CD14-positive monocyte (primary cell): ENCODE data around the gene MCRIP2. TPM values are rescaled to one million over a fixed set of nuclear protein-coding genes. Genes with fewer than 3 reads are reported as not detected.

Source experiments
- DNase-seq, 3 donors: peaks; one replicate each; pipeline ENCODE4 v3.0.0-alpha.2; 2011 to 2022
- H2AFZ ChIP-seq: 2 replicates; pipeline ENCODE4 v1.6.0; 2012; ENCODE audit warnings: mild to moderate bottlenecking, low read depth, low read length, inconsistent platforms; ENCODE audit not compliant: insufficient read depth, poor library complexity, severe bottlenecking
- H3K27ac ChIP-seq, 2 donors: 1 replicate in 1 of 2; 2 replicates in 1 of 2; pipeline ENCODE4 v1.5.1; 2012 to 2013; ENCODE audit warnings: low read length in 2 of 2, control low read depth in 1 of 2, inconsistent platforms in 1 of 2, low read depth in 1 of 2, mild to moderate bottlenecking in 1 of 2
- H3K27me3 ChIP-seq, 2 donors: one replicate each; pipeline versions ENCODE4 v1.6.0 to v1.6.1; 2011 to 2013; ENCODE audit warnings: low read length in 2 of 2; ENCODE audit not compliant: control insufficient read depth in 2 of 2, insufficient read depth in 2 of 2
- H3K36me3 ChIP-seq, 2 donors: replicated peaks in 1 of 2; 1 replicate in 1 of 2; 2 replicates in 1 of 2; pipeline versions ENCODE4 v1.5.1 to v1.6.1; 2012 to 2013; ENCODE audit warnings: low read length in 2 of 2, control low read depth in 1 of 2, inconsistent platforms in 1 of 2, mild to moderate bottlenecking in 1 of 2; ENCODE audit not compliant: insufficient read depth in 2 of 2, control insufficient read depth in 1 of 2
- H3K4me1 ChIP-seq, 2 donors: 1 replicate in 1 of 2; 2 replicates in 1 of 2; pipeline versions ENCODE4 v1.5.1 to v1.6.1; 2012 to 2013; ENCODE audit warnings: low read length in 2 of 2, control low read depth in 1 of 2, inconsistent platforms in 1 of 2, mild to moderate bottlenecking in 1 of 2, moderate library complexity in 1 of 2; ENCODE audit not compliant: insufficient read depth in 2 of 2, control insufficient read depth in 1 of 2
- H3K4me2 ChIP-seq: replicated peaks from 2 replicates; pipeline ENCODE3; 2012; ENCODE audit warnings: low read length, moderate library complexity, mild to moderate bottlenecking; ENCODE audit not compliant: poor library complexity, severe bottlenecking; ENCODE audit errors: extremely low read depth
- H3K4me3 ChIP-seq, 3 experiments: fragments of 200-600 bp in 1 of 3; sonication (generic) in 1 of 3; replicated peaks in 1 of 3; 1 replicate in 2 of 3; 2 replicates in 1 of 3; pipeline ENCODE4 v1.5.1; 2011 to 2013; ENCODE audit warnings: low read length in 3 of 3, mild to moderate bottlenecking in 3 of 3, control low read depth in 2 of 3, low read depth in 2 of 3, inconsistent platforms in 1 of 3, moderate library complexity in 1 of 3
- H3K79me2 ChIP-seq: 2 replicates; pipeline ENCODE4 v1.6.0; 2012; ENCODE audit warnings: mild to moderate bottlenecking, control low read depth, inconsistent platforms, low read length, moderate library complexity; ENCODE audit not compliant: insufficient read depth
- H3K9ac ChIP-seq: 2 replicates; pipeline ENCODE4 v1.6.0; 2017; ENCODE audit warnings: low read length, mild to moderate bottlenecking; ENCODE audit not compliant: insufficient read depth, poor library complexity, severe bottlenecking
- H3K9me3 ChIP-seq, 2 donors: replicated peaks in 1 of 2; 1 replicate in 1 of 2; 2 replicates in 1 of 2; pipeline versions ENCODE4 v1.5.1 to v1.6.1; 2012 to 2013; ENCODE audit warnings: low read length in 2 of 2, control low read depth in 1 of 2; ENCODE audit not compliant: control insufficient read depth in 1 of 2, insufficient read depth in 1 of 2
- H4K20me1 ChIP-seq: 2 replicates; pipeline ENCODE4 v1.6.0; 2012; ENCODE audit warnings: mild to moderate bottlenecking, low read length, control low read depth, moderate library complexity; ENCODE audit not compliant: insufficient read depth
- H3K27ac Mint-ChIP-seq, 7 donors: one replicate each; pipeline ENCODE4 v1.8.0; 2020; ENCODE audit warnings: mild to moderate bottlenecking in 7 of 7, mixed read lengths in 7 of 7, moderate library complexity in 6 of 7, inconsistent platforms in 2 of 7
- H3K27me3 Mint-ChIP-seq, 3 donors: one replicate each; pipeline ENCODE4 v1.8.0; 2021 to 2022; ENCODE audit warnings: low read depth in 3 of 3, mild to moderate bottlenecking in 3 of 3, mixed read lengths in 3 of 3, moderate library complexity in 3 of 3, inconsistent platforms in 1 of 3
- H3K36me3 Mint-ChIP-seq, 2 donors: one replicate each; pipeline ENCODE4 v1.8.0; 2020; ENCODE audit warnings: mixed read lengths in 2 of 2, inconsistent platforms in 1 of 2, mild to moderate bottlenecking in 1 of 2
- H3K4me1 Mint-ChIP-seq: one replicate; pipeline ENCODE4 v1.8.0; 2020; ENCODE audit warnings: mild to moderate bottlenecking, mixed read lengths
- H3K4me3 Mint-ChIP-seq, 2 donors: one replicate each; pipeline ENCODE4 v1.8.0; 2020; ENCODE audit warnings: mild to moderate bottlenecking in 2 of 2, mixed read lengths in 2 of 2, moderate library complexity in 1 of 2
- H3K9me3 Mint-ChIP-seq, 7 donors: one replicate each; pipeline ENCODE4 v1.8.0; 2020 to 2022; ENCODE audit warnings: mixed read lengths in 7 of 7, mild to moderate bottlenecking in 6 of 7, moderate library complexity in 6 of 7, inconsistent platforms in 2 of 7
- CTCF ChIP-seq: fragments of 200-600 bp; IDR thresholded peaks from one replicate; pipeline ENCODE4 v1.8.0; 2022; ENCODE audit warnings: antibody characterized with exemption, mild to moderate bottlenecking
- WGBS: methylation state at CpG from one replicate; pipeline ENCODE4 v1.1.5; 2013; ENCODE audit warnings: missing lambda C conversion rate; ENCODE audit not compliant: insufficient coverage; 5-methylcytosine and 5-hydroxymethylcytosine counted together
- intact Hi-C, 2 donors: fragments of 100-400 bp; cut with micrococcal nuclease; formaldehyde crosslinking; loops; one replicate each; pipeline versions ENCODE4 v1.15.0 to v1.15.1; 2023
- polyA plus RNA-seq, 3 donors: library from polyadenylated mRNA; depleted of rRNA in 1 of 3; unstranded in 2 of 3; stranded (reverse) in 1 of 3; fragments of 300-500 nt in 2 of 3; fragments of >200 nt in 1 of 3; fragmentation: Illumina TruSeq in 2 of 3; gene quantifications; 1 replicate in 2 of 3; 2 replicates in 1 of 3; pipeline ENCODE4 v1.2.3, GENCODE V29; 2012 to 2021

The MCRIP2 gene
- polyA plus RNA-seq, 3 donors: 23.7 to 65.6 (median 42.1) TPM

DNA sequence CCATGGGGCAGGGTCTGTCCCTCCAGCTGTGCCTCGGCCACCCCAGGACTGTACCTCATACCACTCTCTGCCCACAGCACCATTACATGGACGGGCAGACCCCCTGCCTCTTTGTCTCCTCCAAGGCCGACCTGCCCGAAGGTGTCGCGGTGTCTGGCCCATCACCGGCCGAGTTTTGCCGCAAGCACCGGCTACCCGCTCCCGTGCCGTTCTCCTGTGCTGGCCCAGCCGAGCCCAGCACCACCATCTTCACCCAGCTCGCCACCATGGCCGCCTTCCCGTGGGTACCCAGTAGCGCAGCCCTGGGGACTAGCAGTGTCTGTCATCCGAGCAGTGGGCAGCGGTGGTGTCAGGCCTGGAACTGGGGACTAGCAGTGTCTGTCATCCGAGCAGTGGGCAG, 31.2 kb downstream of the MCRIP2 start:
- H3K4me1 ChIP-seq: peaks cover 18 to 25% of the 10 kb centered on the region in 2 donors
- Mint-ChIP-seq H3K4me3 (no peak overlapping the region), H3K27me3 (peaks cover 20 to 32% (median 23%) of the 10 kb centered on the region in 3 donors), H3K27ac (no peak overlapping the region), H3K4me1 (peaks cover 15% of the 10 kb centered on the region), H3K9me3 (peaks cover 0 to 5% (median 0%) of the 10 kb centered on the region in 7 donors), H3K36me3 (peaks cover 30 to 47% of the 10 kb centered on the region in 2 donors)
- no peak overlapping the region for H3K4me2 ChIP-seq
- H3K9me3 ChIP-seq: no peaks in the 10 kb centered on the region
- H3K27me3 ChIP-seq: peaks cover 3 to 30% of the 10 kb centered on the region in 2 donors
- intact Hi-C loops: no loop called here
- peaks cover 20% of the 10 kb centered on the region for H3K79me2 ChIP-seq
- peaks cover 60% of the 10 kb centered on the region for H4K20me1 ChIP-seq
- H3K9ac ChIP-seq: no peak overlapping the region
- H3K27ac ChIP-seq: no peak overlapping the region
- H3K36me3 ChIP-seq: peaks cover 48 to 50% of the 10 kb centered on the region in 2 donors
- no peak for TF ChIP-seq CTCF
- 97% methylated on average over 21 of the region's 21 CpGs for WGBS
- H2AFZ ChIP-seq: no peak overlapping the region
- DNase-seq: no peak
- no peak overlapping the region for H3K4me3 ChIP-seq

- Histone ChIP-seq H3K4me3 (no peak overlapping the region), H3K36me3 (peaks cover 48 to 50% of the 10 kb centered on the region in 2 donors), H3K9ac (no peak overlapping the region), H3K79me2 (peaks cover 16% of the 10 kb centered on the region), H3K27ac (no peak overlapping the region), H3K4me2 (no peak overlapping the region), H3K27me3 (peaks cover 3 to 30% of the 10 kb centered on the region in 2 donors), H4K20me1 (peaks cover 59% of the 10 kb centered on the region), H2AFZ (no peak overlapping the region), H3K9me3 (no peaks in the 10 kb centered on the region), H3K4me1 (peaks cover 16 to 22% of the 10 kb centered on the region in 2 donors)
- DNase-seq: no peak
- H3K9me3 Mint-ChIP-seq: peaks cover 0 to 5% (median 0%) of the 10 kb centered on the region in 7 donors
- 93% methylated on average over 17 of the region's 18 CpGs for WGBS
- intact Hi-C loops: no loop called here
- no peak overlapping the region for H3K27ac Mint-ChIP-seq
- no peak for TF ChIP-seq CTCF
- H3K4me1 Mint-ChIP-seq: peaks cover 15% of the 10 kb centered on the region
- peaks cover 30 to 47% of the 10 kb centered on the region in 2 donors for H3K36me3 Mint-ChIP-seq
- H3K27me3 Mint-ChIP-seq: peaks cover 20 to 37% (median 23%) of the 10 kb centered on the region in 3 donors
- no peak overlapping the region for H3K4me3 Mint-ChIP-seq
Measured at GRCh38 chr16:673399-673991, 31.9 kb downstream of the MCRIP2 start.
